LoVo (cell line): ENCODE results near the gene FPR3.

Experiments used
- DNase-seq: peaks from one replicate; pipeline ENCODE4 v3.0.0-alpha.2; 2016; ENCODE audit warnings: low spot score

FPR3 gene

GRCh38 chr19:51807111-51807701 lies 12.2 kb downstream of the FPR3 start:
- DNase-seq = no peak

GRCh38 chr19:51807925-51808324 lies 13.0 kb downstream of the FPR3 start:
- no peak for DNase-seq

GRCh38 chr19:51808333-51808986 lies 13.5 kb downstream of the FPR3 start:
- DNase-seq = no peak

DNA sequence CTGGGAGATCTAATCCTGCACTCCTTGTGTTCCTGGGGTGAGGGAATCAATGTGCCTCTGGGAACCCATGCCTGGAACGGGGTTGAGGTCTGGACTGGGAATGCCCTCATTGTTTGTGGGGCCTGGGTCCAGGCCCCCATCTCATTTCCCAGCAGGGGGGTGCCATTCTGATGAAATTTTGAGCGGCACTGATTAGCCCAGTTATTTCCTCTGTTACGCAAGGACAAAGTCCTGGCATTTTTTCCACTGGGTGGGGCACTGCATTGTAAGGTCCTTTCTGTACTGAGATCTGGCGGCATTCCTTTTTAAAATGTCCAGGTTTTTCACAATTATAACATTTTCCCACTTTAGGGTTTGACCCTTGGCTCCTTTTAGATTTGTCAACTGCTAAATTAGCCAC lies 14.8 kb downstream of the FPR3 start:
- no peak for DNase-seq

DNA sequence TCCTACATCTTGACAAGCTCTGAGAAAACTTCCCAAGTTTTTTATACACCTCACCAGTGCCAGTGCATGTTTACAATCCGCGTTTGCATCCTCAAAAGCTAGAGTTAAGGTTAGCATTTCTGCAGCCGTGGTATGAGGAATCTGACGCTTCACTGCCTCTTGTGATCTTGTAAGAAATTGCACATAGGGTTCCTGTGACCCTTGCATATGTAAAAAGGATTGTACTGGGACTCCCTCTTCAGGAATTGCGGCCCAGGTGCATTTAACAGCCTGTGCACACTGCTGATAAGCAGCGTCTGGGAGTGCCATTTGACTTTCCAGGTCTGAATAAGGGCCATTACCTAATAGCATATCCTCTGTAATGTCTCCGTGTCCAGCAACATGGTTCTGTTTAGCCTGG lies 15.3 kb downstream of the FPR3 start:
- DNase-seq = peak; percentile 3

DNA sequence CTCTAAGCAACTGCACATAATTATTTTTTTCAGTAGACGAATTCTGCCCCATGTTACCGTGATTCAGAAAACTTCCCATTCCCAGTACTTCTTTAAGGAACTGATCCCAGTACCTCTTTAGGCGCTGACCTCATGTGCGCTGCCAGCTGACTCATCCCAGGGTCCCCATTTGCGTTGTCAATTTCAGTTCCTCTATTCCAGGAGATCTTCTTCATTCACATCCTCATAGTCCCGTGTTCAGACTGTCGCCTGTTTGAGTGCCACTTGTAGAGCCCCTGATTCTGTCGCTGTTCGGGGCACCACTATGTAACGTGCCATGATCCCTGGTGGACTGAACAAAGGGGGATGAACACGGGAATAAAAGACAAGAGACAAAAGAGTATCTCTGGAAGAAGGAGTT lies 16.4 kb downstream of the FPR3 start:
- DNase-seq = no peak

GRCh38 chr19:51815043-51815442 lies 20.1 kb downstream of the FPR3 start:
- no peak for DNase-seq

- no peak for DNase-seq
These were observed 21.8 kb downstream of the FPR3 start for GRCh38 chr19:51816711-51817110.

DNA sequence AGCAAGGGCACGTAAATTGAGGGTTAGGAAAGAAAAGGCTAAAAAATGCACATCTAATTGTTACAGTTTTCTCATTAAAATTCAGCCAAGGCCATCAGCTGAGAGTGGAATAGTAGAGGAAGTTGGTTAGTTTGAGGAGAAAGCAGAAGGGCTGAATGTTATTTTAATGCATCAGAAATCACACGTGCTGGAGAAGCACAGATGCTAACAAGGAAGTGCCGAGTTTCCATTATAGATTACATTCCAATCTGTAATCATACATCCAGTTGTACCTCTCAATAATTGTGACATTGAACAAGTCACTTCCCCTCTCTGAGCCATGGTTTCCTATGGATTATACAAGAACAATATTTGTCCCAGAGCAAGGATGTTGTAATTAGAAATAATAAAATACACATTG lies 25.1 kb downstream of the FPR3 start:
- no peak for DNase-seq

DNA sequence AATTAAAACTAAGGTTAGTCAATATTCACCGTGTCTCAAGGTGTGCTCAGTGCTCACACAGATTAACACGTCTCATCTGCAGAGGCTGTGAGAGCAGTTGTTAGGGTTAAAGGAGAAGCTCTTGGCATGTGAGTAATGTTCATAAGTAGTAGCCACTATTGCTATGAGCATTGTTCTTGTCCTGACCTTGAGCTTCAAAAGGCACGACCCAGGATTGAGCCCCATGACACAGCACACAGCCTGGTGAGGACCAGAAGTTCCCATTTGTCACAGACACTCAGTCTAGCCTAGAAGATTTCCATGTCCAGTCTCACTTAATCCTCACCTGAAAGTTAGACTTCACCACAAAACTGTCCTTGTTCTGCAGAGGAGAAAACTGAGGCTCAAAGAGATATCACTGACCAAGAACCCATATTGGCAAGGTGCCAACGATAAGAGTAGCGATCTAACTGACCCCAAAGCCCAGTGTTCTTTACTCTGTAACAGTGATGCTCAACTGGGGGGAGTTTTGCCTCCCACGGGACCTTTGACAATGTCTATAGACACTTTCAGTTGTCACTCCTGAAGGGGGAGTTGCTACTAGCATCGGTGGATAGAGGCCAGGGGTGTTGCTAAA lies 26.0 kb downstream of the FPR3 start:
- no peak for DNase-seq

DNA sequence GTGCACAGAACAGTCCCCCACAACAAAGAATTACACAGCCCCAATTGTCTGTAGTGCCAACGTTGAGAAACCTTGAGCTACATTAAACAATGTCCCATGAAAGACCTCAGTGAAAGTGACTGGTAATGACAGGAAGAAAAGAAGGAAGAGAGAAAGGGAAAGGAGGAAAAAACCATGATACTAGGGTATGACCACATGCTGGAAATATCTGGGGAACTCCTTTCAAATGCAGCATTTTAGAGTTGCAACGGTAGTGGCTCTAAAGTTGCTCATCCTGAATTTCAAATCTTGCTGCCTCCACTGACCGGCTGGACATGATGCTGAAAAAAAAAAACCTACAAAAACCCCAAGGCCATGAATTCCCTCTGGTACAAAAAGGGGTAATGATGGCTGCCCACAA lies 26.5 kb downstream of the FPR3 start:
- no peak for DNase-seq

GRCh38 chr19:51821921-51822320 lies 27.0 kb downstream of the FPR3 start:
- no peak for DNase-seq

DNA sequence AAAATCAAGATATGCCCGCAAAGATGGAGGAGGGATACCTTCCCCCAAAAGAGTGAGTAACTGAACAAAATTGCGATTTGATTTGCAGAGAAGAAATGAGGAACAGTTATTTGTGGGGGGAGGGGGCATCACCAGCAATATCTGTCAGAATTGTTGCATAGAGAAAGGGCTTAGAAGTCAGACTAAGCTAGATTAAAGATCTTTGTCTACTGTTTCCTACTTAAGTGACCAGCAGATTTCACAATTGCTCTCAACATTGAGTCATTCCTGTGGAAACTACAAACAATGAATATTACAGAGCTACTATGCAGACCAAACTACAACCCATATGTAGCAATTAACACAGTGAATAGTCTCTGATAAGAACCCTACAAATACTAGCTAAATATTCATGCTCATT lies 27.4 kb downstream of the FPR3 start:
- DNase-seq = no peak

DNA sequence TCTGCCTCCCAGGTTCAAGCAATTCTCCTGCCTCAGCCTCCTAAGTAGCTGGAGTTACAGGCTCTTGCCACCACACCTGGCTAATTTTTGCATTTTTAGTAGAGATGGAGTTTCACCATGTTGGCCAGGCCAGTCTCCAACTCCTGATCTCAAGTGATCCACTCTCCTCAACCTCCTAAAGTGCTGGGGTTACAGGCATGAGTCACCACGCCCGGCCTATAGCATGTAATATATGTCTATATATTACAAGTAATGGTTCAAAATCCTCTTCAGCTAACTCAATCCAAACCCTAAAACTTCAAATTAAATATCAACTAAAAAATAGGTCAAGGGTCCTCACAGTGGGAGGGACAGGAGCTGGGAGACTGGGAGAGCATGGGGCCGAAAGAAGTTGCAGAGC lies 28.0 kb downstream of the FPR3 start:
- DNase-seq = no peak

- DNase-seq = no peak
These were observed 29.5 kb downstream of the FPR3 start for GRCh38 chr19:51824281-51825005.

DNA sequence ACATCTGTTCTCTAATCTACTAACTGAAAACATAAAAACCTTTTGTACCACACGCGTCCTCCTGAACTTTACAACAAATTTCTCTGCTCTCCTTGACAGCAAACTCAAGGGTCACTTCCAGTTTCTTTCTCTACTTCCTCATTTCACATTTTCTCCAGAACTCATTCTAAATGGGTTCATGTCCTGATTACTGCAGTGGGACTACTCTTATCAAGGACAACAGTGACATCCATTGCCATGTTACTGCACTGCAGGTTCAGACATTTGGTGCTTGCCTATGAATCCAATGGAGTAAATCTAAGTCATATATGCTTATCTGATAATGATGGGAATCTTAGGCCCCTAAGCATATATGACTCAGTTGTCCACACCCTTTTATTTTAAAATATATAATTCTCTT lies 35.3 kb downstream of the FPR3 start:
- DNase-seq = no peak

DNA sequence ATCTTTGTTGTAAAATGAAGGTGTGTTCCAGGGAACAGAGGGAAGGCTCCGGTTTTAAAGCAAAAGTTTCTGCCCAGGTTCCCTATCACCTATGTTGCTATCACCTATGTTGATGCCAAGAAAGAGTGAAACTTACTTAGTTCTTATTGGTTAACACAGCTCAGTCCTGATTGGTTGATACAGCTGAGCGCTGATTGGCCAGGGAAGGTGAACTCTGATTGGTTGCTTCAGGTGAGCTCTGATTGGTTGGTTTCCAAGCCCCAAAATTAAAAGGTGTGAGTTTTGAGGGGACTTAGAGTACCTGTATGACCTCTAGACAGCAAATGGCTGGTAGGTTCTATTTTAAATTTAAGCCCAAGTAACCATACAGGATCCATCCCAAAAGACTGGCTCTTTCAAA lies 42.2 kb downstream of the FPR3 start:
- DNase-seq = no peak

- no peak for DNase-seq
These were observed 67.1 kb downstream of the FPR3 start for GRCh38 chr19:51861870-51862622.

DNA sequence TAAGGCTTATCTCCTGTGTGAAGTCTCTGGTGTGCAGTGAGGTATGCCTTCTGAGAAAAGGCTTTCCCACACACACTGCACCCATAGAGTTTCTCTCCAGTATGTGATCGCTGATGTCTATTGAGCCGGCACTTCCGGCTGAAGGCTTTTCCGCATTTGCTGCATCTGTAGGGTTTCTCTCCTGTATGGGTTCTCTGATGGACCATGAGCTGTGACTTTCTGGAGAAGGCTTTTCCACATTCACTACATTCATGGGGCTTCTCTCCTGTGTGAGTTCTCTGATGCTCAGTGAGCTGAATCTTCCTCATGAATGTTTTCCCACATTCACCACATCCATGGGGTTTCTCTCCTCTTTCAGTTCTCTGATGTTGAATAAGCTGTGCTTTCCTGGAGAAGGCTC lies 78.1 kb downstream of the FPR3 start:
- DNase-seq = no peak
